Activated CD4-positive, alpha-beta T cell treated with anti-CD3 and anti-CD28 coated beads for 36 hours (primary cell): ENCODE measurements around the gene UEVLD. TPM values are rescaled to one million over a fixed set of nuclear protein-coding genes. Genes with fewer than 3 reads are reported as not detected.
"Not testable (repeated sequence)": the region's sequence is repeated elsewhere in the genome, so short reads cannot be mapped to it uniquely, and the experiment has no call there.

ENCODE experiments used
- ATAC-seq: fragments of 200-7000 bp; cut with Tn5 transposase; one replicate; pipeline ENCODE4 v1.10.0; 2021; ENCODE audit warnings: mild to moderate bottlenecking, moderate library complexity
- CTCF ChIA-PET: fragments of 350-600 bp; sonication (Branson Sonifier 250); formaldehyde crosslinking; loops from one replicate; lab custom pipeline; 2021; ENCODE audit warnings: antibody characterized with exemption; lab: Charles Lee
- POLR2A ChIA-PET: fragments of 350-600 bp; sonication (Branson Sonifier 250); formaldehyde crosslinking; loops from one replicate; lab custom pipeline; 2021; ENCODE audit warnings: antibody characterized with exemption, inconsistent platforms; lab: Charles Lee
- DNase-seq: peaks from one replicate; pipeline ENCODE4 v3.0.0-alpha.2; 2020
- H3K27ac Mint-ChIP-seq: one replicate; pipeline ENCODE4 v1.8.0; 2021; ENCODE audit warnings: mixed read lengths
- H3K27me3 Mint-ChIP-seq: one replicate; pipeline ENCODE4 v1.8.0; 2021; ENCODE audit warnings: mixed read lengths
- H3K36me3 Mint-ChIP-seq: one replicate; pipeline ENCODE4 v1.8.0; 2021; ENCODE audit warnings: low read depth, mixed read lengths
- H3K4me1 Mint-ChIP-seq: one replicate; pipeline ENCODE4 v1.8.0; 2021; ENCODE audit warnings: mixed read lengths
- H3K4me3 Mint-ChIP-seq: one replicate; pipeline ENCODE4 v1.8.0; 2021; ENCODE audit warnings: mild to moderate bottlenecking, moderate library complexity, mixed read lengths
- H3K9me3 Mint-ChIP-seq: one replicate; pipeline ENCODE4 v1.8.0; 2021; ENCODE audit warnings: low read depth, mixed read lengths
- intact Hi-C, 2 experiments: fragments of 100-400 bp; cut with DNase I in 1 of 2; cut with micrococcal nuclease in 1 of 2; formaldehyde crosslinking; loops; one replicate each; pipeline versions ENCODE4 v1.14.2 to v1.15.1; 2022 to 2024; cut with DNase I, micrococcal nuclease
- total RNA-seq, 2 experiments: library from RNA; stranded (reverse); gene quantifications; one replicate each; pipeline ENCODE4 v1.2.3, GENCODE V29; 2021

The UEVLD gene
- total RNA-seq, 2 experiments from 2014 or later = 14.3 to 16.0 TPM

DNA sequence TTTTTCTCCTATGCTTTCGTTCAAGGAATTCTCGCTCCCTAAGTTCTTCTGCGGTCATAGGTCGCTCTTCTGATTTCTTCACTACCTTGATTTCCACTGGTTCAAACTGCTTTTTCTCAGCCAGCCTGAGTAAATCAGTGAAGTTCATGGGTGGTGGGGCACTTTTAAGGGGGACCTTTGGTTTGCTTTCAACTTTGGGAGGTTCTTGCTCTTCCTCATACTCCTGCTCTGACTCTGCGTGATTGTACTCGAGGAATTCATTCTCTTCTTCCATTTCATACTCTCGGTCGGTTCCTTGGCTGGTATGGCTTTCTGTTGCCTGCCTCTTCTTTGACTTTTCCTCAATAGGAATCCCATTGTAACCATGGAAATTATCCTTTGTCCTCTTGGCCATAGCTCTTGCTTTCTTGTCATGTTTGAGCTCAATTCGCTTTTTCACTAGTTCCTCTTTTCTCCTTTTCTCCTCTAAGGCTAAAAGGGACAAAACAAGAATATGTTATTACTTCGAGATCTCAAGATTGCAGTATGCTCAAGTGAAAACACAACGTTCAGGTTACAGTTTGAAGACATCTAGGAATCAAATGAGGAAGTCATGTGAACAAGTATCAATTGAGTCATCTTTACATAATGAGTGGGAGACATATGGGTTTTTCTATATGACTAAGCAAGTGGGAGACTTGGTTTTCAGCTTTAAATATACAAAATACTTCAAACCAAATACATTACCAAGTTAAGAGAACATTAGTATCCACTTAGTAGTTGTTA is 27.3 kb upstream of the UEVLD start:
- POLR2A ChIA-PET = interaction anchor here (0.6 to 2.5 kb wide), 4 partner anchors 18 to 1773 kb away, joined by 3 to 10 read pairs (median 4); partner anchors contain the start of gene SPTY2D1
- peak; percentile 83 for ATAC-seq

GRCh38 chr11:18614667-18615066 is 26.1 kb upstream of the UEVLD start:
- DNase-seq = no peak
- ATAC-seq = no peak
- peaks cover 42% of the 10 kb centered on the region for H3K36me3 Mint-ChIP-seq
- no peaks in the 10 kb centered on the region for H3K9me3 Mint-ChIP-seq
- H3K4me3 Mint-ChIP-seq = no peak overlapping the region
- H3K4me1 Mint-ChIP-seq = peaks cover 44% of the 10 kb centered on the region
- intact Hi-C loops = loop anchor here in 1 of 2 experiments (5.0 kb wide), 2 partner anchors 37 to 58 kb away; no protein-coding TSS in a partner anchor
- no peak overlapping the region for H3K27ac Mint-ChIP-seq
- ChIA-PET POLR2A (interaction anchor here (2.5 kb wide), 1 partner anchor 19 kb away, joined by 10 read pairs; the partner anchor contains the start of gene SPTY2D1), CTCF (interaction anchor here (0.8 to 1.4 kb wide), 5 partner anchors 12 to 371 kb away, joined by 3 to 6 read pairs (median 4); no protein-coding TSS in a partner anchor)
- no peaks in the 10 kb centered on the region for H3K27me3 Mint-ChIP-seq

More for the DNA sequence above, 27.3 kb upstream of the UEVLD start:
- no peaks in the 10 kb centered on the region for H3K27me3 Mint-ChIP-seq
- H3K36me3 Mint-ChIP-seq = peaks cover 34% of the 10 kb centered on the region
- peak overlapping the region; percentile 91 for H3K27ac Mint-ChIP-seq
- peaks cover 48% of the 10 kb centered on the region for H3K4me1 Mint-ChIP-seq
- H3K9me3 Mint-ChIP-seq = no peaks in the 10 kb centered on the region
- CTCF ChIA-PET = interaction anchor here (0.9 to 4.5 kb wide), 8 partner anchors 13 to 372 kb away, joined by 3 to 20 read pairs (median 5); no protein-coding TSS in a partner anchor
- DNase-seq = no peak
- intact Hi-C loops = loop anchor here (1.0 to 5.0 kb wide), 6 partner anchors 18 to 89 kb away; partner anchors contain the start of genes SPTY2D1 (in 2 of the 2) and UEVLD (in 1 of the 2)
- peak overlapping the region; percentile 13 for H3K4me3 Mint-ChIP-seq

GRCh38 chr11:18612394-18612793 is 23.9 kb upstream of the UEVLD start:
- Mint-ChIP-seq H3K27ac (no peak overlapping the region), H3K36me3 (peaks cover 48% of the 10 kb centered on the region), H3K9me3 (no peaks in the 10 kb centered on the region), H3K4me3 (no peak overlapping the region), H3K27me3 (no peaks in the 10 kb centered on the region), H3K4me1 (peaks cover 24% of the 10 kb centered on the region)
- intact Hi-C loops = no loop called here
- DNase-seq (no peak), ATAC-seq (no peak)
- CTCF ChIA-PET = interaction anchor here (0.6 to 1.0 kb wide), 3 partner anchors 26 to 543 kb away, joined by 3 read pairs; no protein-coding TSS in a partner anchor
- POLR2A ChIA-PET = interaction anchor here (0.7 kb wide), 1 partner anchor 134 kb away, joined by 3 read pairs; no protein-coding TSS in a partner anchor

- no peaks in the 10 kb centered on the region for H3K9me3 Mint-ChIP-seq
- intact Hi-C loops = no loop called here
- DNase-seq (no peak), ATAC-seq (no peak)
- peaks cover 12% of the 10 kb centered on the region for H3K4me1 Mint-ChIP-seq
- no peaks in the 10 kb centered on the region for H3K27me3 Mint-ChIP-seq
- CTCF ChIA-PET = no interaction called here
- H3K27ac Mint-ChIP-seq = no peak overlapping the region
- peaks cover 54% of the 10 kb centered on the region for H3K36me3 Mint-ChIP-seq
- POLR2A ChIA-PET = no interaction called here
- no peak overlapping the region for H3K4me3 Mint-ChIP-seq
Measured at GRCh38 chr11:18611196-18611595, 22.7 kb upstream of the UEVLD start.

DNA sequence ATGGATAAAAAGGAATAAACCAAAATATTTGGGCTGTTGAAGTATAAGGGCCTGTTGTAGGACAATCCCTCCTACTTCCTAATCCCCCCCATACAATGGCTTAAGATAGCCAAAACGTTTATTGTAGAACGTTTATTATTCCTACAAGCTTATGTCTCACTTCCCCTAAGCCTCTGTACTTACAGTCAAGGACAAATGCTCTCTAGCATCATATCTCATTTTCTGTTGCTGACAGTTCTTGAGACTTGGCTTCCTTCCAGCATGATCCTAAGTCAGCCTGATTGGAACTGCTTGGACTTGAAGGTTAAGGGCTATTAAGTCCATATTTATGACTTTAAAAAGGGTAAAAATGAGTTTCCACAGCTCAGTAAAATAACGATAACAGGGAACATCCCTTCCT is 19.8 kb upstream of the UEVLD start:
- DNase-seq (no peak), ATAC-seq (no peak)
- Mint-ChIP-seq H3K4me3 (no peak overlapping the region), H3K36me3 (peaks cover 31% of the 10 kb centered on the region), H3K27ac (no peak overlapping the region), H3K4me1 (no peaks in the 10 kb centered on the region), H3K9me3 (no peaks in the 10 kb centered on the region), H3K27me3 (no peaks in the 10 kb centered on the region)
- intact Hi-C loops = no loop called here
- CTCF ChIA-PET = interaction anchor here (1.5 to 1.8 kb wide), 2 partner anchors 68 to 114 kb away, joined by 3 to 4 read pairs; no protein-coding TSS in a partner anchor
- POLR2A ChIA-PET = no interaction called here

GRCh38 chr11:18600915-18601569 is 12.5 kb upstream of the UEVLD start:
- intact Hi-C loops = no loop called here
- ChIA-PET POLR2A (no interaction called here), CTCF (interaction anchor here (0.8 to 0.9 kb wide), 2 partner anchors 34 to 66 kb away, joined by 3 read pairs; no protein-coding TSS in a partner anchor)
- H3K4me3 Mint-ChIP-seq = no peak overlapping the region
- no peaks in the 10 kb centered on the region for H3K27me3 Mint-ChIP-seq
- H3K27ac Mint-ChIP-seq = no peak overlapping the region
- H3K9me3 Mint-ChIP-seq = no peaks in the 10 kb centered on the region
- no peaks in the 10 kb centered on the region for H3K4me1 Mint-ChIP-seq
- DNase-seq (no peak), ATAC-seq (no peak)
- peaks cover 2% of the 10 kb centered on the region for H3K36me3 Mint-ChIP-seq

- H3K4me1 Mint-ChIP-seq = no peaks in the 10 kb centered on the region
- no peak for DNase-seq
- no peak within 1 kb of the TSS for H3K27ac Mint-ChIP-seq
- ChIA-PET POLR2A (no interaction called here), CTCF (no interaction called here)
- H3K27me3 Mint-ChIP-seq = no peaks in the 10 kb centered on the region
- ATAC-seq = no peak
- no peaks in the 10 kb centered on the region for H3K36me3 Mint-ChIP-seq
- no peaks in the 10 kb centered on the region for H3K9me3 Mint-ChIP-seq
- intact Hi-C loops = no loop called here
- no peak within 1 kb of the TSS for H3K4me3 Mint-ChIP-seq
Measured at GRCh38 chr11:18599739-18600230, 11.3 kb upstream of the UEVLD start, which contains the start of gene MISFA. Gene MISFA (plus strand): TSS chr11:18599789. CDS start chr11:18599929, 140 bp downstream.

DNA sequence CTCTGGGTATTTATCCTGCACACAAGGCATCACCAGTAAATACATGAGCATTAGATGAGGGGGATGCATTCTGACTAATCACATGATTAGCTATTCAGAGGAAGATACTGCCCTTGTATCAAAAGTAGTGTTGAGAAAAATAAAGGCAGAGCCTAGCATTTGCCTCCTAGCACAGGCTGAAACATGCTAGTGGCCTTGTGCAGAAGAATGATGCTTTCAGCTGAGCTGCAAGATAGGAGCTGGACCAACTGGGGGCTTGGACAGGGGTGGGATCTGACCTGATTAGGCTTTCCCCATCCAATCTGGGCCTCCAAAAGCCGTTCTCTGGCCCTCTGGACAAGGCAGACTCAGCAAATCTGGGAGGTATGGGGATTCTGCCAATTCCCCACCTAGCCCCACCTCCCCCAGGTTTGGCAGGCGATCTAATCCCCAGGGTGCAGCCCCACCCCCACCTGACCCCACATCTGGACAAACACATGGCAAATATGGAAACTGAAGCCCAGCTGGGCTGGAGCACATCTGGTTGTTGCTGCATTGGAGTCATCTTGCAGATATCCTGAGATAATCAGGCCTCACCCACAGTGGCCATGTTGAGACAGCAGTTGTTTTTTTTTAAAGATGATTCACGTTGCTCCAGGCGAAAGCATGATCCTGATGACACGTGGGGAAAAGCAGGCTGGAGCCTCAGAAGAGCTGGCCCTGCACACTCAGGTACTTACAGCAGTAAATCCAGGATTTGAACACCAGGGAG is 6.6 kb upstream of the UEVLD start:
- Mint-ChIP-seq H3K27ac (no peak overlapping the region), H3K9me3 (no peaks in the 10 kb centered on the region), H3K27me3 (no peaks in the 10 kb centered on the region), H3K4me1 (peaks cover 10% of the 10 kb centered on the region), H3K4me3 (no peak overlapping the region), H3K36me3 (no peaks in the 10 kb centered on the region)
- ChIA-PET CTCF (interaction anchor here (0.5 to 0.7 kb wide), 2 partner anchors 57 to 165 kb away, joined by 3 to 4 read pairs; no protein-coding TSS in a partner anchor), POLR2A (no interaction called here)
- DNase-seq = no peak
- no peak for ATAC-seq
- intact Hi-C loops = no loop called here

DNA sequence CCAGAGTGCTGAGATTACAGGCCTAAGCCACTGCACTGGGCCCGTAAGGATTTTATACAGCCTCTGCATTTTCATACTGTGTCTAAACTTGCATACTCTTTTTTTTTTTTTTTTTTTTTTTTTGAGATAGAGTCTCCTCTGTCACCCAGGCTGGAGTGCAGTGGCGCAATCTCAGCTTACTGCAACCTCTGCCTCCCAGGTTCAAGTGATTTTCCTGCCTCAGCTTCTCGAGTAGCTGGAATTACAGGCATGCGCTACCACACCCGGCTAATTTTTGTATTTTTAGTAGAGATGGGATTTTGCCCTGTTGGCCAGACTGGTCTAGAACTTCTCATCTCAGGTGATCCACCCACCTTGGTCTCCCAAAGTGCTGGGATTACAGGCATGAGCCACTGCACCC is 5.6 kb upstream of the UEVLD start:
- H3K9me3 Mint-ChIP-seq, H3K4me3 Mint-ChIP-seq, H3K36me3 Mint-ChIP-seq, H3K27ac Mint-ChIP-seq, POLR2A ChIA-PET, intact Hi-C loops, H3K27me3 Mint-ChIP-seq, DNase-seq, ATAC-seq: not testable (repeated sequence)
- CTCF ChIA-PET = interaction anchor here (0.6 kb wide), 1 partner anchor 1558 kb away, joined by 3 read pairs; no protein-coding TSS in a partner anchor
- peaks cover 12% of the 10 kb centered on the region for H3K4me1 Mint-ChIP-seq

- Mint-ChIP-seq H3K4me1 (peaks cover 12% of the 10 kb centered on the region), H3K27me3 (no peaks in the 10 kb centered on the region), H3K36me3 (no peaks in the 10 kb centered on the region), H3K9me3 (no peaks in the 10 kb centered on the region), H3K4me3 (no peak overlapping the region), H3K27ac (no peak overlapping the region)
- DNase-seq (no peak), ATAC-seq (no peak)
- POLR2A ChIA-PET = interaction anchor here (0.6 kb wide), 1 partner anchor 65 kb away, joined by 3 read pairs; no protein-coding TSS in a partner anchor
- CTCF ChIA-PET = interaction anchor here (1.0 to 1.6 kb wide), 2 partner anchors 75 to 172 kb away, joined by 4 read pairs; no protein-coding TSS in a partner anchor
- intact Hi-C loops = no loop called here
Measured at GRCh38 chr11:18590571-18590970, 2.0 kb upstream of the UEVLD start.
